ENCODE data around the gene LRBA.

Gene LRBA

GRCh38 chr4:150343796-150344195, 671.3 kb downstream of the LRBA start:
- no peak overlapping the region for H3K4me3 ChIP-seq
- TF ChIP-seq CTCF (IDR thresholded peaks at IDR 0.05), result no peak
- no peak for DNase-seq (ENCODE audit: low spot score)
- no peak overlapping the region for H3K27ac ChIP-seq

- no peak for DNase-seq (ENCODE audit: low spot score)
- no peak for TF ChIP-seq CTCF (IDR thresholded peaks at IDR 0.05)
- Histone ChIP-seq H3K27ac (no peak overlapping the region), H3K4me3 (no peak overlapping the region)
Observed at GRCh38 chr4:150342945-150343344, 672.1 kb downstream of the LRBA start.

- Histone ChIP-seq H3K4me3 (no peak overlapping the region), H3K27ac (no peak overlapping the region)
- TF ChIP-seq CTCF (IDR thresholded peaks at IDR 0.05), result no peak
- no peak for DNase-seq (ENCODE audit: low spot score)
Observed at GRCh38 chr4:150337734-150338133, 677.4 kb downstream of the LRBA start.

GRCh38 chr4:150336676-150337412, 678.2 kb downstream of the LRBA start:
- no peak for TF ChIP-seq CTCF (IDR thresholded peaks at IDR 0.05)
- no peak overlapping the region for H3K27ac ChIP-seq
- no peak for DNase-seq (ENCODE audit: low spot score)
- H3K4me3 ChIP-seq, result no peak overlapping the region

- no peak for DNase-seq (ENCODE audit: low spot score)
- no peak overlapping the region for H3K27ac ChIP-seq
- H3K4me3 ChIP-seq, result no peak overlapping the region
- TF ChIP-seq CTCF (IDR thresholded peaks at IDR 0.05), result no peak
Observed at GRCh38 chr4:150332961-150333360, 682.1 kb downstream of the LRBA start.

- no peak for TF ChIP-seq CTCF (IDR thresholded peaks at IDR 0.05)
- DNase-seq (ENCODE audit: low spot score), result no peak
- no peak overlapping the region for H3K4me3 ChIP-seq
- no peak overlapping the region for H3K27ac ChIP-seq
Observed at GRCh38 chr4:150332086-150332485, 683.0 kb downstream of the LRBA start.

- no peak overlapping the region for H3K27ac ChIP-seq
- TF ChIP-seq CTCF (IDR thresholded peaks at IDR 0.05), result no peak
- DNase-seq (ENCODE audit: low spot score), result no peak
- no peak overlapping the region for H3K4me3 ChIP-seq
Observed at GRCh38 chr4:150329373-150329772, 685.7 kb downstream of the LRBA start.
